ENCODE measurements around the gene PSMC5.
"Not testable (repeated sequence)": the region's sequence is repeated elsewhere in the genome, so short reads cannot be mapped to it uniquely, and the experiment has no call there.

The PSMC5 gene

DNA sequence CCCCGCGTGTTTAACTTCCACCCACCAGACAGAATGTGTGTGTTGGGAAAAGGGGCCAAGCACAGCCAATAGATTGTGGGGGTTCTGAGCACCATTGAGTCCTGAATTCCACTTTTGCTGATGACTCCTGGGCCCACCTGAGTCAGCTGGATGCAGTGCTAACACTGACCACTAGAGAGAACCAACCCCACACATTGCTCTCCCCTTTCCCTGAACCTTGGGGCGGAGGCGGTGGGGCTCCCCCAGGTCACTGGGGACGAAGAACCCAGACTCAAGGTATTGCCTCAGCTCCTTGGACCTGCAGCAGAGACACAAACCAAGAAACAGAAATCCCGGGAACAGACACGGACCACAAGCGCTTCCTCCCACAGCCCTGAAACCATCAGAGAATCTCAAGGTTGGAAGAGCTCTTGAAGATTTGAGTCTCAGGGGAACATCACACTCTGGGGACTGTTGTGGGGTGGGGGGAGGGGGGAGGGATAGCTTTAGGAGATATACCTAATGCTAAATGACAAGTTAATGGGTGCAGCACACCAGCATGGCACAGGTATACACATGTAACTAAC, 46.9 kb downstream of the PSMC5 start:
- not testable (repeated sequence) for DNase-seq

DNA sequence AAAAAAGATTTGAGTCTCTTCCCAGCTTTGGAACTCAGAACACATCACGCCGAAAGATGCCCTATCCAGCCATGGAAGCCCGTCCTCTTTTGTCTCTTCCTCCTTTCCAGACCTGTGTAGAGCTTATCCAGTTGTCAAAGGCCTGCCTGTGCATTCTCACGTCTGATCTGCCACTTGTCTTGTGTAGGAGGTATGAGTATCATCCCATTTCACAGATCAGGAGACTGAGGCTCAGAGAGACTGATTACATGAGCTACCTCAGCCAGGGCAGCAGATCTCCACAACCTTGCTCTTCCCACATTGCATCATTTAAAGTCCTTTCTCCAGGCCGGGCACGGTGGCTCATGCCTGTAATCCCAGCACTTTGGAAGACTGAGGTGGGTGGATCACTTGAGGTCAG, 47.5 kb downstream of the PSMC5 start:
- not testable (repeated sequence) for DNase-seq

DNA sequence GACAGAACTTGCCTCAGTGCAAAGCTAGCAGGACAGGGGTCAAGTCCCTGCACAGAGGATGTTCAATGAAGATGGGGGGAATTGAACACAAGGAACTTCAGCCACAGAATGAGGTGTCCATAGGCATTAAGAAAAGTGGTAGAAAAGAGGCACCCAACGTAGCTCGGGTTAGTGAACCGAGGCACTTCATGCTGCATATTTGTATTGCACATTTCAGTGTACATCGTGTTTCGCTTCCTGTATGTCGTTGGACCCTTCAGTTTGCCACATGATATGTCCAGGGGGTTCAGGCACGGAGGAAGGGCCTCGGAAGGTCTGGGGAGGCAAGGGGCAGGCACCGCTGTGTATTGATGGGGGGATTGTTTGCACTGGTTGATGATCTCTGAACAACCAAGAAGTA, 51.2 kb downstream of the PSMC5 start:
- DNase-seq, result not testable (repeated sequence)

DNA sequence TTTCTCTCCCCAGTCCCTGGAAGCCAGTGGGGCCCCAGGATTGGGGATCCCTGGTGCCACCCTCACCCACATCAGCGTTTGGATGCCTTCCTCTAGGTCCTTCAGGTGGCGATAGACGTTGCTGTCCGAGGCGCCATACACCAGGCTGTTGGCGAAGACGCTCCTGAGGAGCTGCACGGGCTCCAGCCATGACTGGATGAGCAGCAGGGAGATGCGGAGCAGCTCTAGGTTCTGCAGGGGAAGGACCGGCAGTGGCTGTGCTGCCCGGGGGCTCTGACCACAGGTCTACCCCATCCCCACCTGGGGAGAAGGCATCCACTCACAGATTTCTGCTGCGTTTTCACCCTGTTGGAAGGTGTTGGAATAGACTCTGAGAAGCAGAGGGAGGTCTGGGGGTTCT, 53.5 kb downstream of the PSMC5 start:
- no peak for DNase-seq

DNA sequence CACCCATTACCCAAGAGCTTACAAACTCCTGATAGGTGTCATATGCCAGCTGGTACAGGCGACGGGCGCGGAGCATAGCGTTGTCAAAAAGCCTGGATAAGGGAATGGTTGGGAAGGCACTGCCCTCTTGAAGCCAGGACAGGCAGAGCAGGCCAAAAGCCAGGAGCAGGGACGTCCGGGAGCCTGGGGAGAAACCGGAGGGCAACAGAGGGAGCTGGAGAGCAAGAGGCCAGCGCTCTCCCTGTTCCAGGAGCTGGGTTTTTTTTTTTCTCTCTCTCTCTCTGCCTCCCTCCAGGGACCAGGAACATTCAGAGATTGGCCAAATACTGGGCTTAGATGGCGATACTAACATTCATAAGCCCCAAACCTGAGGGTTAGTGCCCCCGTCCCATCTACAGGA, 54.1 kb downstream of the PSMC5 start:
- not testable (repeated sequence) for DNase-seq
